ENCODE measurements around the gene RPL13. TPM values are rescaled to one million over a fixed set of nuclear protein-coding genes. Genes with fewer than 3 reads are reported as not detected.

Gene RPL13
- total and polyA plus RNA-seq, 9 of the 15 experiments (the other 6 are each of a cell fraction or from before 2014, with no cell fraction given) = 227 to 6,042 (median 1,633) TPM

- TF ChIP-seq MBD1 (CRISPR knock-in tag; IDR thresholded peaks at IDR 0.05) = no peak
- TF ChIP-seq MEF2D (tag; conservative IDR thresholded peaks at IDR 0.05; ENCODE audit: low read depth) = no peak
- no peak for TF ChIP-seq SRF (CRISPR knock-in tag; IDR thresholded peaks at IDR 0.05)
- TF ChIP-seq BCLAF1 (IDR thresholded peaks at IDR 0.05; ENCODE audit: borderline replicate concordance in 1 of 2, control insufficient read depth in 1 of 2, low read depth in 2 of 2, low read length in 1 of 2) = no peak
- TF ChIP-seq SREBF1 (IDR thresholded peaks at IDR 0.05; ENCODE audit: borderline replicate concordance, low read depth, low read length) = no peak
- no peak for TF ChIP-seq ZNF444 (CRISPR knock-in tag; IDR thresholded peaks at IDR 0.05)
- no peak for TF ChIP-seq RBM39 (optimal IDR thresholded peaks at IDR 0.05; ENCODE audit: low read depth, low read length)
Observed at GRCh38 chr16:89567656-89568594, 7.4 kb downstream of the RPL13 start (continued).
